Endometrial microvascular endothelial cells (primary cell): ENCODE measurements around the gene PDILT. TPM values are rescaled to one million over a fixed set of nuclear protein-coding genes. Genes with fewer than 3 reads are reported as not detected.
"Not testable (repeated sequence)": the region's sequence is repeated elsewhere in the genome, so short reads cannot be mapped to it uniquely, and the experiment has no call there.

Source experiments
- in situ Hi-C: cut with HindIII; loops from 2 replicates; pipeline ENCODE4 v1.10.0; 2017; ENCODE audit warnings: low sequenced_read_pairs, low pct_unique_long_range_greater_than_20kb; ENCODE audit errors: inconsistent ontology term
- total RNA-seq: library from RNA; depleted of rRNA; stranded (reverse); fragments of >200 nt; gene quantifications from one replicate; pipeline ENCODE4 v1.2.3, GENCODE V29; 2015; ENCODE audit errors: inconsistent ontology term

Gene PDILT
- total RNA-seq, 1 donor from 2014 or later, result not detected

- in situ Hi-C loops, result not testable (repeated sequence)
Measured at GRCh38 chr16:20312536-20313095, 91.9 kb downstream of the PDILT start.

GRCh38 chr16:20311548-20311947 is 93.0 kb downstream of the PDILT start:
- in situ Hi-C loops, result no loop called here

GRCh38 chr16:20310421-20311395 is 93.8 kb downstream of the PDILT start:
- in situ Hi-C loops, result no loop called here

- in situ Hi-C loops, result no loop called here
Measured at GRCh38 chr16:20309786-20310185, 94.8 kb downstream of the PDILT start.

Other genes with a start within 250 kb of the PDILT start
- gene GP2, start 77.2 kb downstream of the PDILT start, total RNA-seq, result not detected
- gene UMOD, start 52.0 kb downstream of the PDILT start, total RNA-seq, result not detected
- gene ACSM5, start 4.8 kb upstream of the PDILT start, total RNA-seq, result not detected
- not detected for gene ACSM2A, start 46.8 kb upstream of the PDILT start, total RNA-seq
- gene ACSM2B, start 171.6 kb upstream of the PDILT start, total RNA-seq, result not detected